HepG2 (cell line): Measurements from ENCODE around the gene MAN2A2. TPM values are rescaled to one million over a fixed set of nuclear protein-coding genes. Genes with fewer than 3 reads are reported as not detected.

ENCODE experiments used
- ARNT ChIP-seq: fragments of 450-650 bp; IDR thresholded peaks from 2 replicates; pipeline ENCODE4 v1.6.1; 2017
- CBX2 ChIP-seq, 2 experiments: fragments of 200-600 bp in 1 of 2; sonication (generic); formaldehyde crosslinking in 1 of 2; IDR thresholded peaks; 2 replicates each; pipeline versions ENCODE4 v1.7.0 to v1.8.1; 2018 to 2022; ENCODE audit warnings: low read depth in 2 of 2, low read length in 1 of 2, mild to moderate bottlenecking in 1 of 2, missing genetic modification reagents in 1 of 2
- IKZF4 ChIP-seq: sonication (generic); formaldehyde crosslinking; IDR thresholded peaks from 2 replicates; pipeline ENCODE4 v1.5.1; 2020; ENCODE audit warnings: borderline replicate concordance, mild to moderate bottlenecking, low read depth, missing genetic modification reagents; ENCODE audit errors: not compliant biosample characterization
- NCOR1 ChIP-seq: fragments of 200-600 bp; sonication (generic); IDR thresholded peaks from 2 replicates; pipeline ENCODE4 v1.7.0; 2017; ENCODE audit warnings: antibody characterized with exemption, low read length, borderline replicate concordance
- POLR2G ChIP-seq: fragments of 200-400 bp; formaldehyde crosslinking; IDR thresholded peaks from 2 replicates; pipeline ENCODE4 v1.6.1; 2018; ENCODE audit warnings: mild to moderate bottlenecking, low read depth, low read length, moderate library complexity
- SP2 ChIP-seq: sonication (generic); formaldehyde crosslinking; IDR thresholded peaks from 2 replicates; pipeline ENCODE4 v1.5.1; 2020; ENCODE audit warnings: mild to moderate bottlenecking, missing genetic modification reagents
- TARDBP ChIP-seq: sonication (generic); formaldehyde crosslinking; IDR thresholded peaks from 2 replicates; pipeline ENCODE4 v1.8.0; 2022; ENCODE audit warnings: mild to moderate bottlenecking, missing genetic modification reagents
- TFDP2 ChIP-seq: sonication (generic); formaldehyde crosslinking; IDR thresholded peaks from 2 replicates; pipeline ENCODE4 v1.4.0; 2020; ENCODE audit warnings: missing genetic modification reagents
- THAP8 ChIP-seq: sonication (generic); formaldehyde crosslinking; IDR thresholded peaks from 2 replicates; pipeline ENCODE4 v1.5.1; 2020; ENCODE audit warnings: missing genetic modification reagents, mild to moderate bottlenecking, borderline replicate concordance
- ZBTB49 ChIP-seq: sonication (generic); formaldehyde crosslinking; IDR thresholded peaks from 2 replicates; pipeline ENCODE4 v1.4.0; 2020; ENCODE audit warnings: missing genetic modification reagents, borderline replicate concordance
- ZSCAN21 ChIP-seq: sonication (generic); formaldehyde crosslinking; IDR thresholded peaks from 2 replicates; pipeline ENCODE4 v1.8.0; 2022; ENCODE audit warnings: mild to moderate bottlenecking, missing genetic modification reagents, moderate library complexity, borderline replicate concordance
- polyA plus RNA-seq, 8 experiments: library from polyadenylated mRNA; depleted of rRNA in 3 of 8; stranded (reverse) in 7 of 8; unstranded in 1 of 8; fragments of >200 nt; fragmentation: Illumina TruSeq in 4 of 8; extraction: Trizol in 4 of 8; gene quantifications; 2 replicates each; pipeline versions ENCODE4 v1.2.1 to v1.2.3, GENCODE V29; 2011 to 2016; ENCODE audit warnings: low read depth in 4 of 8, missing spikeins in 1 of 8, mixed read lengths in 1 of 8; ENCODE audit not compliant: insufficient read depth in 1 of 8
- total RNA-seq, 5 experiments: library from RNA; depleted of rRNA; stranded (reverse); fragments of >200 nt; fragmentation: Illumina TruSeq; extraction: Trizol; gene quantifications; 2 replicates each; pipeline ENCODE4 v1.2.3, GENCODE V29; 2016; ENCODE audit warnings: low read depth in 1 of 5
- TF ChIP-seq, protein P1 (sequence below), 2 experiments: fragments of 450-650 bp in 1 of 2; sonication (generic) in 1 of 2; formaldehyde crosslinking in 1 of 2; IDR thresholded peaks; 2 replicates each; pipeline versions ENCODE4 v1.6.1 to v1.8.0; 2016 to 2022; ENCODE audit warnings: antibody characterized with exemption in 1 of 2, mild to moderate bottlenecking in 1 of 2, missing genetic modification reagents in 1 of 2

Gene MAN2A2
- total and polyA plus RNA-seq, 2 of the 13 experiments (the other 11 are each of a cell fraction or from before 2014, with no cell fraction given): 17.5 to 51.5 TPM

- TF ChIP-seq CBX2 (IDR thresholded peaks at IDR 0.05; ENCODE audit: low read depth, low read length) (no peak), CBX2 (CRISPR knock-in tag; IDR thresholded peaks at IDR 0.05; ENCODE audit: low read depth) (no peak), ARNT (no peak), NCOR1 (no peak), POLR2G (peak; percentile 50), ZSCAN21 (0 out of 2 replicates have a peak, but pooled peaks have one; percentile 13), IKZF4 (CRISPR knock-in tag) (no peak), SP2 (no peak), THAP8 (CRISPR knock-in tag) (no peak), TFDP2 (CRISPR knock-in tag) (no peak), ZBTB49 (CRISPR knock-in tag) (no peak), TARDBP (CRISPR knock-in tag) (0 out of 2 replicates have a peak, but pooled peaks have one; percentile 8)
- TF ChIP-seq, protein P1, sequence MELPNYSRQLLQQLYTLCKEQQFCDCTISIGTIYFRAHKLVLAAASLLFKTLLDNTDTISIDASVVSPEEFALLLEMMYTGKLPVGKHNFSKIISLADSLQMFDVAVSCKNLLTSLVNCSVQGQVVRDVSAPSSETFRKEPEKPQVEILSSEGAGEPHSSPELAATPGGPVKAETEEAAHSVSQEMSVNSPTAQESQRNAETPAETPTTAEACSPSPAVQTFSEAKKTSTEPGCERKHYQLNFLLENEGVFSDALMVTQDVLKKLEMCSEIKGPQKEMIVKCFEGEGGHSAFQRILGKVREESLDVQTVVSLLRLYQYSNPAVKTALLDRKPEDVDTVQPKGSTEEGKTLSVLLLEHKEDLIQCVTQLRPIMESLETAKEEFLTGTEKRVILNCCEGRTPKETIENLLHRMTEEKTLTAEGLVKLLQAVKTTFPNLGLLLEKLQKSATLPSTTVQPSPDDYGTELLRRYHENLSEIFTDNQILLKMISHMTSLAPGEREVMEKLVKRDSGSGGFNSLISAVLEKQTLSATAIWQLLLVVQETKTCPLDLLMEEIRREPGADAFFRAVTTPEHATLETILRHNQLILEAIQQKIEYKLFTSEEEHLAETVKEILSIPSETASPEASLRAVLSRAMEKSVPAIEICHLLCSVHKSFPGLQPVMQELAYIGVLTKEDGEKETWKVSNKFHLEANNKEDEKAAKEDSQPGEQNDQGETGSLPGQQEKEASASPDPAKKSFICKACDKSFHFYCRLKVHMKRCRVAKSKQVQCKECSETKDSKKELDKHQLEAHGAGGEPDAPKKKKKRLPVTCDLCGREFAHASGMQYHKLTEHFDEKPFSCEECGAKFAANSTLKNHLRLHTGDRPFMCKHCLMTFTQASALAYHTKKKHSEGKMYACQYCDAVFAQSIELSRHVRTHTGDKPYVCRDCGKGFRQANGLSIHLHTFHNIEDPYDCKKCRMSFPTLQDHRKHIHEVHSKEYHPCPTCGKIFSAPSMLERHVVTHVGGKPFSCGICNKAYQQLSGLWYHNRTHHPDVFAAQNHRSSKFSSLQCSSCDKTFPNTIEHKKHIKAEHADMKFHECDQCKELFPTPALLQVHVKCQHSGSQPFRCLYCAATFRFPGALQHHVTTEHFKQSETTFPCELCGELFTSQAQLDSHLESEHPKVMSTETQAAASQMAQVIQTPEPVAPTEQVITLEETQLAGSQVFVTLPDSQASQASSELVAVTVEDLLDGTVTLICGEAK (IDR thresholded peaks at IDR 0.05): no peak
- TF ChIP-seq, protein P1 (CRISPR knock-in tag; IDR thresholded peaks at IDR 0.05): no peak
Measured at GRCh38 chr15:90902840-90903732, at the start of gene MAN2A2 (continued).
